K562 (cell line): ENCODE data around the gene FMNL3. TPM values are rescaled to one million over a fixed set of nuclear protein-coding genes. Genes with fewer than 3 reads are reported as not detected.

ENCODE experiments used
- ARNT ChIP-seq, 2 experiments: fragments of 450-650 bp; IDR thresholded peaks; 2 replicates each; pipeline ENCODE4 v1.6.1; 2016; ENCODE audit warnings: mild to moderate bottlenecking in 1 of 2
- ATF1 ChIP-seq, 2 experiments: fragments of 450-650 bp in 1 of 2; IDR thresholded peaks; 2 replicates each; pipeline ENCODE4 v1.6.1; 2016; ENCODE audit warnings: missing compliant biosample characterization in 1 of 2, missing genetic modification characterization in 1 of 2
- BCOR ChIP-seq: fragments of 450-650 bp; IDR thresholded peaks from 2 replicates; pipeline ENCODE4 v1.6.1; 2016
- BRD4 ChIP-seq: fragments of 200-600 bp; sonication (generic); IDR thresholded peaks from 2 replicates; pipeline ENCODE4 v1.6.1; 2017; ENCODE audit warnings: inconsistent platforms
- CHAMP1 ChIP-seq: fragments of 450-650 bp; IDR thresholded peaks from 2 replicates; pipeline ENCODE4 v1.6.1; 2016; ENCODE audit warnings: mild to moderate bottlenecking
- GMEB1 ChIP-seq: fragments of 250-450 bp; sonication (Bioruptor Pico); IDR thresholded peaks from 2 replicates; pipeline ENCODE4 v1.4.0; 2020; ENCODE audit warnings: mild to moderate bottlenecking
- HMGXB4 ChIP-seq: sonication (generic); formaldehyde crosslinking; IDR thresholded peaks from 2 replicates; pipeline ENCODE4 v1.8.1; 2023; ENCODE audit warnings: mild to moderate bottlenecking, missing genetic modification reagents
- HNRNPLL ChIP-seq: fragments of 200-400 bp; formaldehyde crosslinking; IDR thresholded peaks from 2 replicates; pipeline ENCODE4 v1.6.1; 2017; ENCODE audit warnings: low read length, low read depth, mild to moderate bottlenecking; ENCODE audit not compliant: poor library complexity, severe bottlenecking
- L3MBTL2 ChIP-seq: fragments of 450-650 bp; IDR thresholded peaks from 2 replicates; pipeline ENCODE4 v1.6.1; 2016; ENCODE audit warnings: mild to moderate bottlenecking, moderate library complexity
- MEIS2 ChIP-seq: fragments of 450-650 bp; IDR thresholded peaks from 2 replicates; pipeline ENCODE4 v1.6.1; 2014; ENCODE audit warnings: mild to moderate bottlenecking; ENCODE audit not compliant: partially characterized antibody
- MTA3 ChIP-seq: fragments of 450-650 bp; formaldehyde crosslinking; IDR thresholded peaks from 2 replicates; pipeline ENCODE4 v1.6.1; 2017; ENCODE audit warnings: mild to moderate bottlenecking, borderline replicate concordance
- POLR2A ChIP-seq: fragments of 450-650 bp; conservative IDR thresholded peaks from 2 replicates; pipeline ENCODE4 v1.6.1; 2016
- TAF9B ChIP-seq: fragments of 450-650 bp; IDR thresholded peaks from 2 replicates; pipeline ENCODE4 v1.6.1; 2018; ENCODE audit warnings: mild to moderate bottlenecking; ENCODE audit not compliant: partially characterized antibody
- TFAP4 ChIP-seq: sonication (generic); formaldehyde crosslinking; IDR thresholded peaks from 2 replicates; pipeline ENCODE4 v1.8.0; 2022; ENCODE audit warnings: missing genetic modification reagents, mild to moderate bottlenecking, moderate library complexity, borderline replicate concordance
- YY1 ChIP-seq, 3 experiments: IDR thresholded peaks; 2 replicates each; pipeline ENCODE4 v1.6.1; 2011; ENCODE audit warnings: low read length in 2 of 3, mild to moderate bottlenecking in 2 of 3, moderate library complexity in 2 of 3, borderline replicate concordance in 1 of 3, control low read depth in 1 of 3, low read depth in 1 of 3; ENCODE audit not compliant: insufficient read depth in 3 of 3, insufficient replicate concordance in 2 of 3, control insufficient read depth in 1 of 3, insufficient read length in 1 of 3; ENCODE audit errors: extremely low read depth in 1 of 3
- ZFP36 ChIP-seq: fragments of 150-350 bp; IDR thresholded peaks from 2 replicates; pipeline ENCODE4 v1.6.1; 2018; ENCODE audit warnings: low read length, low read depth; ENCODE audit not compliant: partially characterized antibody
- ZNF12 ChIP-seq: sonication (generic); formaldehyde crosslinking; IDR thresholded peaks from 2 replicates; pipeline ENCODE4 v1.4.0; 2020; ENCODE audit warnings: mild to moderate bottlenecking, missing genetic modification reagents
- ZNF23 ChIP-seq: fragments of 250-450 bp; sonication (Bioruptor Pico); IDR thresholded peaks from 2 replicates; pipeline ENCODE4 v1.4.0; 2020; ENCODE audit warnings: mild to moderate bottlenecking
- ZNF41 ChIP-seq: fragments of 250-450 bp; sonication (Bioruptor Pico); conservative IDR thresholded peaks from 2 replicates; pipeline ENCODE4 v1.4.0; 2020; ENCODE audit warnings: mild to moderate bottlenecking
- ZNF830 ChIP-seq: fragments of 250-450 bp; sonication (Bioruptor Pico); IDR thresholded peaks from 2 replicates; pipeline ENCODE4 v1.5.0; 2021; ENCODE audit warnings: mild to moderate bottlenecking
- polyA plus RNA-seq, 8 experiments: library from polyadenylated mRNA; depleted of rRNA in 4 of 8; stranded (reverse) in 5 of 8; unstranded in 3 of 8; fragments of >200 nt; fragmentation: Nextera tagmentation in 2 of 8; fragmentation: Illumina TruSeq in 1 of 8; extraction: Ambion mirVana in 2 of 8; extraction: Trizol in 1 of 8; gene quantifications; 2 replicates each; pipeline versions ENCODE4 v1.2.1 to v1.2.3, GENCODE V29; 2011 to 2014; ENCODE audit warnings: inconsistent platforms in 1 of 8, missing spikeins in 1 of 8
- total RNA-seq, 7 experiments: library from RNA; depleted of rRNA in 6 of 7; stranded (reverse); fragments of >200 nt in 6 of 7; fragmentation: Illumina TruSeq in 2 of 7; extraction: Trizol in 2 of 7; gene quantifications; 2 replicates each; pipeline versions ENCODE4 v1.2.1 to v1.2.3, GENCODE V29; 2011 to 2021; ENCODE audit warnings: low replicate concordance in 1 of 7

FMNL3 gene
- total and polyA plus RNA-seq, 9 of the 15 experiments (the other 6 are each of a cell fraction or from before 2014, with no cell fraction given), result 0.49 to 14.4 (median 6.8) TPM

GRCh38 chr12:49740930-49741881 lies 34.0 kb upstream of the FMNL3 start, which contains the start of gene TMBIM6 (continued):
- peak; percentile 26 for TF ChIP-seq ZFP36
- TF ChIP-seq TAF9B, result peak; percentile 99
- TF ChIP-seq HMGXB4, result 0 out of 2 replicates have a peak, but pooled peaks have one; percentile 73
- TF ChIP-seq ZNF12 (CRISPR knock-in tag), result peak; percentile 7; the same call in 1 of the 2 replicates
- peak in 2 of 3 experiments; percentile 18 to 38 for TF ChIP-seq YY1 (IDR thresholded peaks at IDR 0.05; ENCODE audit: borderline replicate concordance in 1 of 3, control insufficient read depth in 1 of 3, extremely low read depth in 1 of 3, insufficient read depth in 3 of 3, insufficient read length in 1 of 3, insufficient replicate concordance in 2 of 3, low read depth in 1 of 3, low read length in 2 of 3)
- TF ChIP-seq ATF1 (CRISPR knock-in tag; IDR thresholded peaks at IDR 0.05), result no peak
- TF ChIP-seq ATF1 (tag; IDR thresholded peaks at IDR 0.05), result peak; percentile 76
- peak; percentile 88; the same call in 1 of the 2 replicates for TF ChIP-seq MTA3
- TF ChIP-seq ZNF41 (CRISPR knock-in tag), result no peak
- TF ChIP-seq POLR2A, result peak; percentile 100
- peak; percentile 72 for TF ChIP-seq GMEB1 (CRISPR knock-in tag)
- 0 out of 2 replicates have a peak, but pooled peaks have one; percentile 53 for TF ChIP-seq CHAMP1
- TF ChIP-seq BCOR, result peak; percentile 54; the same call in 1 of the 2 replicates
- peak; percentile 79 for TF ChIP-seq TFAP4 (CRISPR knock-in tag)
- no peak for TF ChIP-seq ZNF830 (CRISPR knock-in tag)
- TF ChIP-seq ARNT (IDR thresholded peaks at IDR 0.05), result peak; percentile 45 to 72; a peak in 3 of 4 replicates
- peak; percentile 81 for TF ChIP-seq HNRNPLL
- TF ChIP-seq L3MBTL2, result peak; percentile 66
- peak; percentile 65; the same call in 1 of the 2 replicates for TF ChIP-seq BRD4
- TF ChIP-seq MEIS2, result peak; percentile 50
- 0 out of 2 replicates have a peak, but pooled peaks have one; percentile 41 for TF ChIP-seq ZNF23 (CRISPR knock-in tag)
